Motor neuron (in vitro differentiated cells): ENCODE measurements around the gene CDH4. TPM values are rescaled to one million over a fixed set of nuclear protein-coding genes. Genes with fewer than 3 reads are reported as not detected.
"Not testable (repeated sequence)": the region's sequence is repeated elsewhere in the genome, so short reads cannot be mapped to it uniquely, and the experiment has no call there.

ENCODE experiments used
- ATAC-seq, 8 experiments: fragments of 200-7000 bp; cut with Tn5 transposase; replicated peaks in 6 of 8; 2 replicates each; pipeline ENCODE4 v1.8.0; 2021; ENCODE audit warnings: mild to moderate bottlenecking in 8 of 8, moderate library complexity in 8 of 8
- H3K27ac ChIP-seq, 2 donors: fragments of 250-450 bp; sonication (Bioruptor Pico); 2 replicates each; pipeline ENCODE4 v1.9.0; 2021; ENCODE audit warnings: antibody characterized with exemption in 2 of 2, mild to moderate bottlenecking in 2 of 2, moderate library complexity in 1 of 2
- H3K4me1 ChIP-seq, 2 donors: fragments of 250-450 bp; sonication (Bioruptor Pico); replicated peaks in 1 of 2; 2 replicates each; pipeline ENCODE4 v1.6.1; 2021; ENCODE audit warnings: antibody characterized with exemption in 2 of 2, mild to moderate bottlenecking in 2 of 2, moderate library complexity in 1 of 2
- H3K4me3 ChIP-seq, 5 donors: fragments of 250-450 bp; sonication (Bioruptor Pico); 2 replicates each; pipeline ENCODE4 v1.9.0; 2021; ENCODE audit warnings: antibody characterized with exemption in 5 of 5, mild to moderate bottlenecking in 5 of 5, moderate library complexity in 4 of 5
- WGBS, 10 experiments: fragments of 450-650 bp; shearing (Covaris generic); methylation state at CpG; one replicate each; pipeline ENCODE4 v1.0.0; 2022; 5-methylcytosine and 5-hydroxymethylcytosine counted together
- in situ Hi-C, 9 experiments: fragments of 400-800 bp; cut with MboI; loops; one replicate each; pipeline ENCODE4 v1.15.0; 2021; ENCODE audit warnings: low sequenced_read_pairs in 9 of 9, low pct_unique_long_range_greater_than_20kb in 2 of 9; ENCODE audit not compliant: unreplicated experiment in 9 of 9
- total RNA-seq, 8 experiments: library from RNA; unstranded; fragments of 300-600 nt; gene quantifications; 2 replicates each; pipeline versions ENCODE4 v1.2.3 to v1.2.4, GENCODE V29; 2022

The CDH4 gene
- total RNA-seq, 8 experiments from 2014 or later: 2.4 to 41.6 (median 12.9) TPM

DNA sequence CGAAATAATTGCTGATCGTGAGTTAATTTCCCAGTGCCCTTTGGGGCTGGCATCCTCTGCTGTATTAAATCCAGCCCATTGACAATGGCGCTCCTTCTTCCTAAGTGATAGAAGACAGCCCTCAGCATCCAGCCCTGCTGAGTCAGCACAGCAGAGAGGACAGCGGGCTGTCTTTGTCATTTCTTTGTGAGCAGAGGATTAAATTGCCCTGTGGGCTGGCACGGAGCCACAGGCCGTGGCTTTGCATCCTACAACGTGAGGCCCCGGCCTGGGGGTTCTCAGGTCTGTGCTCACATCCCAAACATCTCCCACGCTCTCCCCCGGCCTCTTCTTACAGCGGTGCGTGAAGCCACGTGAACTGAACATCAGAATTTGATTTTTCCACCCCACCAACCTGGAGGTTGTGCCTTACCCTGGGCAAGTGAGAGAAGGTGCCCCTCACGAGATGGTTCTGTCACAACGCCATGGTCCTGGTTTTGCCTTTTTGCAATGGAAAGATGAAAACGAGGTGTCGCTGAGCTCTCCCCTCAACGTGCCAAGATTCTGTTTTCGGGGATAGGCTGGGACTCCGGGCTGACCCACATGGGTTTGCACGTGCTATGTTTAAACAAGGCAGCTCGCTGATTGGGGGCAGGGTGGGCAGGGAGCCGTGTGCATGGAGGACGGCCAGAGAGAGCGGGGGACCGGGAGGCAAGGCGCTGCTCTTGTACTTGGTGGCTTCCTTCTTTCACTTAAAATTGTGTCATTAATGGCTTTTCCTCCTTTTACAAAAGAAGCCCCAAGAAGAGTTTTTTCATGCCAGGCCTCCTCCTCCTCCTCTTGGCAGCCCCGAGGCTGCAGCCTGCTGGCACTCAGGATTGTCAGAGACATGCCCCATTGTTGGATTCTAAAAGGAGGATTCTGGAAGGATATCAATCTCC, 19.5 kb downstream of the CDH4 start:
- ATAC-seq: peak in 6 of 8 experiments; percentile 59 to 93 (median 92)
- Histone ChIP-seq H3K4me3 (no peak overlapping the region), H3K4me1 (peaks cover 20 to 22% of the 10 kb centered on the region in 2 donors), H3K27ac (peak overlapping the region; percentile 40 to 67)
- in situ Hi-C loops: no loop called here
- 0 to 56% (median 31%) methylated on average over 1 to 19 of the region's 28 CpGs; no CpG with 5 or more reads in 1 of the 10 experiments for WGBS, 10 experiments

DNA sequence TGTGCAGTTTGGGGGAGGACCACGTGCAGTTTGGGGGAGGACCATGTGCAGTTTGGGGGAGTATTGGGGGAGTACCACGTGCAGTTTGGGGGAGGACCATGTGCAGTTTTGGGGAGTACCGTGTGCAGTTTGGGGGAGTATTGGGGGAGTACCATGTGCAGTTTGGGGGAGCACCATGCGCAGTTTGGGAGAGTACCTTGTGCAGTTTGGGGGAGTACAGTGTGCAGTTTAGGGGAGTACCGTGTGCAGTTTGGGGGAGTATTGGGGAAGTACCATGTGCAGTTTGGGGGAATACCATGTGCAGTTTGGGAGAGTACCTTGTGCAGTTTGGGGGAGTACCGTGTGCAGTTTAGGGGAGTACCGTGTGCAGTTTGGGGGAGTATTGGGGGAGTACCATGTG, 21.0 kb downstream of the CDH4 start:
- H3K27ac ChIP-seq, in situ Hi-C loops, H3K4me3 ChIP-seq, ATAC-seq: not testable (repeated sequence)
- WGBS, 10 experiments: no CpG with 5 or more reads among the region's 7 CpGs
- H3K4me1 ChIP-seq: peaks cover 24 to 33% of the 10 kb centered on the region in 2 donors

DNA sequence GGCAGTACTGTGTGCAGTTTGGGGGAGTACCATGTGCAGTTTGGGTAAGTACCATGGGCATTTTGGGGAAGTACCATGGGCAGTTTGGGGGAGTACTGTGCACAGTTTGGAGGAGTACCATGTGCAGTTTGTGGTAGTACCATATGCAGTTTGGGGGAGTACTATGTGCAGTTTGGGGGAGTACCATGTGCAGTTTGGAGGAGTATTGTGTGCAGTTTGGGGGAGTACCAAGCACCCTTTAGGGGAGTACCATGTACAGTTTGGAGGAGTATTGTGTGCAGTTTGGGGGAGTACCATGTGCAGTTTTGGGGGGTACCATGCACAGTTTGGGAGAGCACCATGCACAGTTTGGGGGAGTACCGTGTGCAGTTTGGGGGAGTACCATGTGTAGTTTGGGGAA, 21.6 kb downstream of the CDH4 start:
- no CpG with 5 or more reads among the region's 1 CpG for WGBS, 10 experiments
- H3K27ac ChIP-seq, in situ Hi-C loops, H3K4me3 ChIP-seq, ATAC-seq: not testable (repeated sequence)
- peaks cover 26 to 39% of the 10 kb centered on the region in 2 donors for H3K4me1 ChIP-seq

DNA sequence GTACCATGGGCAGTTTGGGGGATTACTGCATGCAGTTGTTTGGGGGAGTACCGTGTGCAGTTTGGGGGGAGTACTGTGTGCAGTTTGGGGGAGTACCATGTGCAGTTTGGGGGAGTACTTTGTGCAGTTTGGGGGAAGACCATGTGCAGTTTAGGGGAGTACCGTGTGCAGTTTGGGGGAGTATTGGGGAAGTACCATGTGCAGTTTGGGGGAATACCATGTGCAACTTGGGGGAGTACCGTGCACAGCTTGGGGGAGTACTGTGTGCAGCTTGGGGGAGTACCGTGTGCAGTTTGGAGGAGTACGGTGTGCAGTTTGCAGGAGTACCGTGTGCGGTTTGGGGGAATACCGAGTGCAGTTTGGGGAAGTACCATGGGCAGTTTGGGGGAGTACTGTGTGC, 22.3 kb downstream of the CDH4 start:
- 100% methylated on average over 4 of the region's 8 CpGs; no CpG with 5 or more reads in 9 of the 10 experiments for WGBS, 10 experiments
- in situ Hi-C loops: no loop called here
- no peak overlapping the region for H3K4me3 ChIP-seq
- no peak overlapping the region for H3K27ac ChIP-seq
- ATAC-seq: no peak
- peaks cover 26 to 39% of the 10 kb centered on the region in 2 donors for H3K4me1 ChIP-seq

DNA sequence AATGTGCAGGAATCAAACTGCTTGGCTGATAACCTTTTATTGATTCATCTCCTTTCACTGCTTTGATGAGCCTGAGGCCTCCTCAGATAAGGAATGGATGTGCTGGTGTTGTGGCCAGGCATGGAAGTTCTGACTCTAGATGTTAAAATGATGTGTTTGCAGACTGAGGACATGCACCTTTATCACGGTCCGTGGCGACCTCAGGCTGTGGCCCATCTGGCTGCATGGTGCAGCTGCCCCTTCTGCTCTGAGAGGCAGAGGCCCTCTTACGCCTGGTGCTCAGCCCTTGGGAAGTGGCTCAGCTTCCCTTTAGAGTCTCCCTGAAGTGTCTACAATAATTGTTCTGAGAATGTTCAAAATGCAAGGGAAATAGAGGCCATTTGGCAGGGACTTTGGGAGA, 26.2 kb downstream of the CDH4 start:
- WGBS, 10 experiments: 50 to 100% (median 88%) methylated on average over 1 to 3 of the region's 4 CpGs; no CpG with 5 or more reads in 5 of the 10 experiments
- peaks cover 6 to 17% of the 10 kb centered on the region in 2 donors for H3K4me1 ChIP-seq
- no peak for ATAC-seq
- no peak overlapping the region for H3K27ac ChIP-seq
- in situ Hi-C loops: no loop called here
- H3K4me3 ChIP-seq: no peak overlapping the region

DNA sequence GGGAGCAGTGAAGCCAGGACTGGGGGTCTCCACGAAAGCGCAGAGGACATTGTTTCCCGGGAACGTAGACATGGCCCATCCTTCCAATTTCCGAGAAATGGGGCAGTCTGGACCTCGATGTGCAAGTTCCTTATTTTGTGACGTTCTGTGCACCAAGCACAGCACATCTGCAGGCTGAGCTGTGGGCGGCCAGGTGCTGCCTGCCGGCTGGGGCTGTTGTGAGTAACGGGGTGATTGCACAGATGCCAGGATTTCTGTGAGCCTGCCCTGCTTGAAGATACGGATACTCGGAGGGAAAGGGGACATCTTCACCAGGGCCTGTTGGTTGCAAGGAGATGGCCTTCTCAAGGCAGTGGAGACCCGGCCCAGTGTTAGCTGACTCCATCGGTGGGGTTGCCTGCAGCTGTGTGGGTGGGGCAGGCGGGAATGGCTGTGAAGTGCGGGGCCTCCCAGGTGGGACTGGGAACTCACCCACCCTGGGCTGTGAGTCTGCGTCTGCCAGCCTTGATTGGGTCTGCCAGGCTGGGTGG, 27.6 kb downstream of the CDH4 start:
- WGBS, 10 experiments: 39 to 100% (median 80%) methylated on average over 1 to 8 of the region's 17 CpGs; no CpG with 5 or more reads in 3 of the 10 experiments
- H3K4me3 ChIP-seq: no peak overlapping the region
- ATAC-seq: no peak
- H3K27ac ChIP-seq: no peak overlapping the region
- peaks cover 6 to 17% of the 10 kb centered on the region in 2 donors for H3K4me1 ChIP-seq
- in situ Hi-C loops: no loop called here

DNA sequence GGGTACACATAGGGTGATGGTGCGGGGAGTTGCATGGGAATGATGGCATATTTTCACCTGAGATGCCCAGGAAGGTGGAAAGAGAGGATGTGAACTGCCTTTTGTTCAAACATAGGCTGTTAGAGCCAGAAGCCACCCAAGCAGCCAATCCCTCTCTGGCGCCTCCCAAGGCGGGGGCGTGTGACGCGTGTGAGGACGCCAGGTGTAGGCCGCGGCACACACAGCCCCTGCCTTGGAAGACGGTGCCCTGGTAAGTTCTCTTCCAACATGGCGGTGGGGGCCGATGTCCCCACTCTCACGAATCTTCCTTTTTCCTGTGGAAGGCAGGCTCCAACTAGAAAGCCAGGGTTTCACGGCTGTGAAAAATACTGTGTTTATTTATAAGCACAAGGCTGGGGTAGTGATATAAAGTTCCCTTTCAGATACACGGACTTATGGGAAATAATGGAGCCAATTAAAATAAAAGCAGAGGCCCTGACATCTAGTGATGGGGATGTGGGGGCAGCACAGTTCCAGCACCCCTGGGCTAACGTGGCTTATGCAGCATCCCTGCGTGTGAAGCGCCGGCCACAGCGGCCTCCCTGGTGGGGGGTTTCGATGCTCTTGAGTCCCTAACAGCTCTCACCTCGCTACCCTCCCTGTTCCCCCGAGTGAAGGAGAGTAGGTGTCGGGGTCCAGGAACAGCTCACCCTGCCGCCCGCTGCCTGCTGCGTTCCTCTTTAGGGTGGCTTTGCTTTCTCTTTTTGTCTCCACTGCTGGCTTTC, 28.3 kb downstream of the CDH4 start:
- 33 to 100% (median 86%) methylated on average over 1 to 18 of the region's 27 CpGs; no CpG with 5 or more reads in 4 of the 10 experiments for WGBS, 10 experiments
- in situ Hi-C loops: no loop called here
- Histone ChIP-seq H3K4me3 (no peak overlapping the region), H3K27ac (no peak overlapping the region), H3K4me1 (peaks cover 6 to 17% of the 10 kb centered on the region in 2 donors)
- ATAC-seq: no peak

DNA sequence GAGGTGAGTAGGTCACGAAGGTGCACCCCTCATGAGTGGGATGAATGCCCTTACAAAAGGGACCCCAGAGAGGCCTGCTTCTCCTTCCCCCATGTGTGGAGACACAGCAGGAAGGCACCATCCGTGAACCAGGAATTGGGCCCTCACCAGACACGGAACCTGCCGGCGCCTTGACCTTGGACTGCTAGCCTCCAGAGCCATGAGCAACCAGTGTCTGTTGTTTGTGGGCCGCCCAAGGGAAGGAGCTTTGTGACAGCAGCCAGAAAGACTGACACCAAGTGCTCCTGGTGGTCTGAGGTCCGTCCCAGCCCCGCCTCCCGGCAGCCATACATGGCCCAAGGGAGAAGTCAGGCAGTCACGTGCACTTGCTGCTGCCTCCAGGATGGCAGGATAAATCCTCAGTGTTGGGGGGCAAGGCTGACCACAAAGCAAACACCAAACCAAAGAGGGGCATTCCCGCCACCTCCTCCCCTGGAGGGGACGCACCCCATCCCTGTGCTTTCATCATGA, 29.3 kb downstream of the CDH4 start:
- no peak for ATAC-seq
- Histone ChIP-seq H3K27ac (no peak overlapping the region), H3K4me1 (peaks cover 6 to 17% of the 10 kb centered on the region in 2 donors), H3K4me3 (no peak overlapping the region)
- 80 to 100% (median 82%) methylated on average over 1 to 4 of the region's 12 CpGs; no CpG with 5 or more reads in 4 of the 10 experiments for WGBS, 10 experiments
- in situ Hi-C loops: no loop called here

DNA sequence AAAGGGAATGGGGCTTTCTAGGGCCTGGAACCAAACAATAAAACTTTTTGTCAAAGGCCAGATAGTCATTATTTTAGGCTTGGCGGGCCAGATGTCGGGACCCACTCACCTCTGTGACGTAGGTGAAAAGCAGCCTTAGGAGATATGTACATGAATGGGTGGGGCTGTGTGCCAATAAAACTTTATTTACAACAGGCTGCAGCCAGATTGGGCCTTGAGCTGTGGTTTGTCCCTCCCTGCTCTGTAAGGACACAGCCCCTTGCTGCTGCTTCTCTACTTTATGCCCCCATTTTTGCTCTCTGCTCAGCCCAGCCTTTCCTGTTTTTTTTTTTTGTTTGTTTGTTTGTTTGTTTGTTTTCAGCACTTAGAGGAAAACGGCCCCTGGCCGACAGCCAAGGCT, 32.7 kb downstream of the CDH4 start:
- no peak for ATAC-seq
- Histone ChIP-seq H3K4me1 (peaks cover 8 to 12% of the 10 kb centered on the region in 2 donors), H3K4me3 (no peak overlapping the region), H3K27ac (no peak overlapping the region)
- in situ Hi-C loops: no loop called here
- WGBS, 10 experiments: 47 to 100% (median 77%) methylated on average over 1 to 5 of the region's 5 CpGs; no CpG with 5 or more reads in 4 of the 10 experiments

DNA sequence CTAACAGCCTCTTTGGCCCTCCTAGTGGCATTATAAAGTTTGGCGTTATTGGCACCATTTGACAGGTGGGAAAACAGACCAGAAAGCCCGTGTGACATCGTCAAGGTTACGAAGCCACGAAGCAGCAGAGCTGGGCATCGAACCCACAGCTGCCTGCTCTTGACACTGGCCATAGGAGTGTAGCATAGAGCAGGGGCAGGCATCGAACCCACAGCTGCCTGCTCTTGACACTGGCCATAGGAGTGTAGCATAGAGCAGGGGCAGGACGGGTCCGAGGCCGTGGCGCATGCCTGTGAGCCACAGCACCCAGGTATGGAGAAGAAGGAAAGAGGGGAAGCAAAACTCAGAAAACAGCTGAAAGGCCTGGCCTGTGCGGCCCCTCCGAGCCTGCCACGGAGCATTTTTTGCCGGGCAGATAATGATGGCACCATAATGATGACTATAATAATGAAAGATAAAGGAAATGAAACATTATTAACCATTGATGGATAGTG, 33.1 kb downstream of the CDH4 start:
- 51 to 98% (median 78%) methylated on average over 2 to 11 of the region's 15 CpGs; no CpG with 5 or more reads in 2 of the 10 experiments for WGBS, 10 experiments
- H3K4me1 ChIP-seq: peaks cover 8 to 12% of the 10 kb centered on the region in 2 donors
- no peak for ATAC-seq
- no peak overlapping the region for H3K4me3 ChIP-seq
- in situ Hi-C loops: no loop called here
- no peak overlapping the region for H3K27ac ChIP-seq

DNA sequence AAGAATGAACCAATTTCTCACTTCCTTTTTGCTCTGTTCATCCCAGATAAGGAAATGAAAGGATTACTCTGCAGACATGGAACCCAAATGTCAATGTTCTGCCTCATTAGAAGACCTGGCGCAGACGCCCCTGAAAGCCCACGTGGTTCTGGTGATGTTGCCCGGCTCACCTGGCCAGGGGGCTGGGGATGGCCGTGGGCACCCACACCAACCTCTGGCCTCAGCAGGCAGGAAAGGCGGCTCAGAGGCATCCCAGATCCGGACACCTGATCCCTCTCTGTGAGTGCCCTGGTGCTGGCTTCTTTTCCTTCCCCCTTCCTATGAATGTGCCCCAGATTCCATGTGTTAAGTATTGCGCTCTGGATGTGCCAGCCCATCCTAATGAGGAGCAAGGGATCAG, 33.6 kb downstream of the CDH4 start:
- ATAC-seq: no peak
- in situ Hi-C loops: no loop called here
- H3K4me3 ChIP-seq: no peak overlapping the region
- H3K27ac ChIP-seq: no peak overlapping the region
- WGBS, 10 experiments: 53 to 100% (median 96%) methylated on average over 2 to 5 of the region's 8 CpGs; no CpG with 5 or more reads in 5 of the 10 experiments
- peaks cover 8 to 12% of the 10 kb centered on the region in 2 donors for H3K4me1 ChIP-seq

DNA sequence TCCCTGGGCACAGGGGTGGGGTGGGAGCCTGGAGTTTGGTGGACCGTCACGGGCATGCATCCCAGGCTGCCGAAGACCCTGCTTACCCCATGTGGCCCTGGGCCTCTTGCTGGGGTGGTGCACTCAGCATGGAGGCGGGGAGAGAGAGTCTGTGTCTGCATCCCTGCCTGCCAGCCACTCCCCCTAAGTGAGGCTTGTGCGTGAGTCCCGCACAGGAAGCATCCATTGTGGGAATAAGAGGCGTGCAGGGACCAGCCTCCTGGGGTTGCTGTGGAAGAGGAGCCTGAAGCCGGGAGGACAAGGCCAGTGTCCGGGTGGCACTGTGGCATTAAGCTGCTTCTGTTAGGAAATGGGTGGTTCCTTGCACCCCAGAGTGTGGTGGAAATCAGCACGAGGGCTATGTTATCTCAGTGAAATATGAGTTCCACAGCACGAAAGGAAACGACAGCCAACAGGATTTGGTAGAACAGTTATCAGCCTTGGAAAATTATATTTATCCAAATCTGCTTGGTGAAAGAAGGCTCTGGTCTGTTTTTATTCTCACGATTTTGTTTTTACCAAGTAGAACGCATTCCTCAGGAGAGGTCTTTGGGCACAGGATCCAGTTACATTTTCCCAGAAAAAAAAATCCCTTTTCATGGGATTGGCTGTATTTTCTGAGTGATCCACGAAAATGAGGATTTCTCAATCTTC, 35.7 kb downstream of the CDH4 start:
- in situ Hi-C loops: no loop called here
- no peak overlapping the region for H3K4me3 ChIP-seq
- no peak overlapping the region for H3K27ac ChIP-seq
- H3K4me1 ChIP-seq: peaks cover 8 to 12% of the 10 kb centered on the region in 2 donors
- 11 to 92% (median 68%) methylated on average over 2 to 11 of the region's 15 CpGs for WGBS, 10 experiments
- ATAC-seq: peak in 4 of 8 experiments; percentile 40 to 57 (median 44)
